Activated naive CD4-positive, alpha-beta T cell treated with anti-CD3 and anti-CD28 coated beads, Interleukin-2, amount 50 U/mL, for 72 hours (primary cell): Measurements from ENCODE around the gene P3R3URF. TPM values are rescaled to one million over a fixed set of nuclear protein-coding genes. Genes with fewer than 3 reads are reported as not detected.

Source experiments
- ATAC-seq, 2 donors: fragments of 150-1000 bp; cut with Tn5 transposase; 2 replicates each; pipeline ENCODE4 v1.10.0; 2021; ENCODE audit warnings: mild to moderate bottlenecking in 2 of 2, moderate library complexity in 2 of 2
- DNase-seq, 2 donors: peaks; one replicate each; pipeline ENCODE4 v3.0.0; 2021 to 2022; ENCODE audit warnings: low spot score in 2 of 2
- H3K27ac Mint-ChIP-seq, 2 donors: one replicate each; pipeline ENCODE4 v1.8.0; 2022; ENCODE audit warnings: mild to moderate bottlenecking in 2 of 2, mixed read lengths in 2 of 2
- H3K36me3 Mint-ChIP-seq, 2 donors: one replicate each; pipeline ENCODE4 v1.8.0; 2022; ENCODE audit warnings: mixed read lengths in 2 of 2
- H3K9me3 Mint-ChIP-seq, 2 donors: one replicate each; pipeline ENCODE4 v1.8.0; 2022; ENCODE audit warnings: mixed read lengths in 2 of 2
- total RNA-seq, 2 donors: library from RNA; stranded (reverse); gene quantifications; one replicate each; pipeline ENCODE4 v1.2.3, GENCODE V29; 2022

Gene P3R3URF
- total RNA-seq, 2 donors from 2014 or later = not detected

- Mint-ChIP-seq H3K36me3 (no peaks in the 10 kb centered on the region), H3K9me3 (no peaks in the 10 kb centered on the region), H3K27ac (no peak overlapping the region)
- ATAC-seq (no peak), DNase-seq (no peak)
These were observed 7.0 kb upstream of the P3R3URF start for GRCh38 chr1:46183079-46183847.

- ATAC-seq = no peak
- Mint-ChIP-seq H3K36me3 (no peaks in the 10 kb centered on the region), H3K27ac (no peak overlapping the region), H3K9me3 (no peaks in the 10 kb centered on the region)
- no peak for DNase-seq
These were observed 5.3 kb upstream of the P3R3URF start for GRCh38 chr1:46181343-46182260.

GRCh38 chr1:46180082-46180616 lies 3.9 kb upstream of the P3R3URF start:
- Mint-ChIP-seq H3K27ac (no peak overlapping the region), H3K9me3 (no peaks in the 10 kb centered on the region), H3K36me3 (no peaks in the 10 kb centered on the region)
- DNase-seq = no peak
- peak in 1 of 2 donors; percentile 10 for ATAC-seq

GRCh38 chr1:46179138-46180081 lies 3.1 kb upstream of the P3R3URF start:
- Mint-ChIP-seq H3K36me3 (no peaks in the 10 kb centered on the region), H3K27ac (no peak overlapping the region), H3K9me3 (no peaks in the 10 kb centered on the region)
- peak in 1 of 2 donors; percentile 71 for DNase-seq
- ATAC-seq = peak; percentile 83 to 89

- DNase-seq = no peak
- H3K9me3 Mint-ChIP-seq = no peaks in the 10 kb centered on the region
- H3K27ac Mint-ChIP-seq = no peak overlapping the region
- peak in 1 of 2 donors; percentile 63 for ATAC-seq
- H3K36me3 Mint-ChIP-seq = no peaks in the 10 kb centered on the region
These were observed 1.0 kb downstream of the P3R3URF start for GRCh38 chr1:46175243-46175642.

GRCh38 chr1:46174448-46175231 lies 1.6 kb downstream of the P3R3URF start, which contains the start of gene TSPAN1:
TSPAN1 (plus strand) TSS chr1:46175087; CDS start chr1:46181108, 6,021 bp downstream.
- no peaks in the 10 kb centered on the region for H3K9me3 Mint-ChIP-seq
- no peak within 1 kb of the TSS for H3K27ac Mint-ChIP-seq
- no peaks in the 10 kb centered on the region for H3K36me3 Mint-ChIP-seq
- ATAC-seq = no peak
- DNase-seq = no peak

- Mint-ChIP-seq H3K9me3 (no peaks in the 10 kb centered on the region), H3K27ac (no peak overlapping the region), H3K36me3 (no peaks in the 10 kb centered on the region)
- ATAC-seq (no peak), DNase-seq (no peak)
These were observed 2.9 kb downstream of the P3R3URF start for GRCh38 chr1:46173361-46173856.

- no peaks in the 10 kb centered on the region for H3K36me3 Mint-ChIP-seq
- H3K27ac Mint-ChIP-seq = no peak overlapping the region
- no peaks in the 10 kb centered on the region for H3K9me3 Mint-ChIP-seq
- DNase-seq = no peak
- ATAC-seq = no peak
These were observed 4.0 kb downstream of the P3R3URF start for GRCh38 chr1:46172321-46172720.

GRCh38 chr1:46171871-46172270 lies 4.4 kb downstream of the P3R3URF start:
- Mint-ChIP-seq H3K9me3 (no peaks in the 10 kb centered on the region), H3K27ac (no peak overlapping the region), H3K36me3 (no peaks in the 10 kb centered on the region)
- no peak for ATAC-seq
- DNase-seq = no peak

- ATAC-seq (no peak), DNase-seq (no peak)
- Mint-ChIP-seq H3K36me3 (no peaks in the 10 kb centered on the region), H3K9me3 (no peaks in the 10 kb centered on the region), H3K27ac (no peak overlapping the region)
These were observed 4.9 kb downstream of the P3R3URF start for GRCh38 chr1:46171351-46171750.

GRCh38 chr1:46169811-46170454 lies 6.4 kb downstream of the P3R3URF start:
- Mint-ChIP-seq H3K27ac (no peak overlapping the region), H3K9me3 (no peaks in the 10 kb centered on the region), H3K36me3 (no peaks in the 10 kb centered on the region)
- DNase-seq (no peak), ATAC-seq (no peak)

GRCh38 chr1:46168477-46168876 lies 7.8 kb downstream of the P3R3URF start:
- H3K9me3 Mint-ChIP-seq = no peaks in the 10 kb centered on the region
- no peak overlapping the region for H3K27ac Mint-ChIP-seq
- no peaks in the 10 kb centered on the region for H3K36me3 Mint-ChIP-seq
- DNase-seq (no peak), ATAC-seq (no peak)

- no peaks in the 10 kb centered on the region for H3K9me3 Mint-ChIP-seq
- peak overlapping the region; percentile 63 to 91 for H3K27ac Mint-ChIP-seq
- ATAC-seq (peak; percentile 74 to 75), DNase-seq (peak in 1 of 2 donors; percentile 45)
- H3K36me3 Mint-ChIP-seq = no peaks in the 10 kb centered on the region
These were observed 9.5 kb downstream of the P3R3URF start for GRCh38 chr1:46166521-46167462.

GRCh38 chr1:46160212-46160611 lies 16.1 kb downstream of the P3R3URF start:
- ATAC-seq (no peak), DNase-seq (no peak)
- no peak overlapping the region for H3K27ac Mint-ChIP-seq

More at GRCh38 chr1:46160212-46160611, 16.1 kb downstream of the P3R3URF start:
- Mint-ChIP-seq H3K9me3 (no peaks in the 10 kb centered on the region), H3K36me3 (no peaks in the 10 kb centered on the region)
